ENCODE results near the gene ABCG1. TPM values are rescaled to one million over a fixed set of nuclear protein-coding genes. Genes with fewer than 3 reads are reported as not detected.

Gene ABCG1
- total and polyA plus RNA-seq, 8 donors, result 3.1 to 65.9 (median 15.6) TPM

GRCh38 chr21:42187976-42188653 is 30.8 kb upstream of the ABCG1 start:
- Histone ChIP-seq H3K27ac (peak overlapping the region; percentile 29 to 76 (median 61)), H3K4me3 (no peak overlapping the region), H3K36me3 (no peaks in the 10 kb centered on the region), H3K9me3 (no peaks in the 10 kb centered on the region), H3K4me1 (peaks cover 4 to 29% (median 13%) of the 10 kb centered on the region in 4 donors), H3K27me3 (peaks cover 0 to 8% (median 0%) of the 10 kb centered on the region in 3 donors)
- peak; percentile 50 to 78 for DNase-seq
- WGBS, 5 donors, result 54 to 70% (median 70%) methylated on average over 8 of the region's 8 CpGs
- intact Hi-C loops (cut with DNase I; ENCODE audit: low total_unique reads), result no loop called here
- TF ChIP-seq POLR2AphosphoS5 (IDR thresholded peaks at IDR 0.05), result peak in 1 of 3 donors; percentile 59
- no peak for TF ChIP-seq CTCF (IDR thresholded peaks at IDR 0.05)

- H3K36me3 ChIP-seq, result no peaks in the 10 kb centered on the region
- intact Hi-C loops (cut with DNase I; ENCODE audit: low total_unique reads), result no loop called here
- no peak overlapping the region for H3K4me3 ChIP-seq
- peaks cover 4 to 29% (median 10%) of the 10 kb centered on the region in 4 donors for H3K4me1 ChIP-seq
- H3K9me3 ChIP-seq, result no peaks in the 10 kb centered on the region
- H3K27me3 ChIP-seq, result peaks cover 0 to 8% (median 0%) of the 10 kb centered on the region in 3 donors
- 74 to 85% (median 81%) methylated on average over 3 to 4 of the region's 4 CpGs for WGBS, 5 donors
- peak overlapping the region in 3 of 5 donors; percentile 61 to 76 (median 61) for H3K27ac ChIP-seq
- DNase-seq, result no peak
- TF ChIP-seq POLR2A (IDR thresholded peaks at IDR 0.05) (no peak), EP300 (IDR thresholded peaks at IDR 0.05) (no peak), POLR2AphosphoS5 (IDR thresholded peaks at IDR 0.05) (no peak), CTCF (IDR thresholded peaks at IDR 0.05) (no peak)
Measured at GRCh38 chr21:42188663-42189062, 30.3 kb upstream of the ABCG1 start.

GRCh38 chr21:42189431-42189830 is 29.5 kb upstream of the ABCG1 start:
- no peak for DNase-seq
- Histone ChIP-seq H3K27me3 (peaks cover 0 to 8% (median 0%) of the 10 kb centered on the region in 3 donors), H3K9me3 (no peaks in the 10 kb centered on the region), H3K4me3 (no peak overlapping the region), H3K27ac (no peak overlapping the region), H3K36me3 (no peaks in the 10 kb centered on the region), H3K4me1 (peaks cover 4 to 32% (median 8%) of the 10 kb centered on the region in 4 donors)
- 49 to 98% (median 81%) methylated on average over 1 of the region's 1 CpG for WGBS, 5 donors
- intact Hi-C loops (cut with DNase I; ENCODE audit: low total_unique reads), result no loop called here
- TF ChIP-seq CTCF (IDR thresholded peaks at IDR 0.05) (no peak), POLR2AphosphoS5 (IDR thresholded peaks at IDR 0.05) (no peak), POLR2A (IDR thresholded peaks at IDR 0.05) (no peak), EP300 (IDR thresholded peaks at IDR 0.05) (no peak)

GRCh38 chr21:42189860-42190485 is 29.0 kb upstream of the ABCG1 start:
- 82 to 86% (median 84%) methylated on average over 11 of the region's 11 CpGs for WGBS, 5 donors
- DNase-seq, result no peak
- Histone ChIP-seq H3K4me3 (no peak overlapping the region), H3K27me3 (peaks cover 0 to 8% (median 0%) of the 10 kb centered on the region in 3 donors), H3K9me3 (no peaks in the 10 kb centered on the region), H3K36me3 (no peaks in the 10 kb centered on the region), H3K4me1 (peaks cover 4 to 37% (median 8%) of the 10 kb centered on the region in 4 donors), H3K27ac (no peak overlapping the region)
- TF ChIP-seq POLR2AphosphoS5 (IDR thresholded peaks at IDR 0.05) (no peak), POLR2A (IDR thresholded peaks at IDR 0.05) (no peak), EP300 (IDR thresholded peaks at IDR 0.05) (no peak), CTCF (IDR thresholded peaks at IDR 0.05) (no peak)
- intact Hi-C loops (cut with DNase I; ENCODE audit: low total_unique reads), result no loop called here

Measured in stomach (tissue), 9 donors.